Sigmoid colon (tissue), 7 donors: Measurements from ENCODE around the gene GIGYF2. TPM values are rescaled to one million over a fixed set of nuclear protein-coding genes. Genes with fewer than 3 reads are reported as not detected.
A peak's percentile ranks its signal among the peaks of the same experiment; 100 is the strongest.

Source experiments
- DNase-seq: peaks from one replicate; pipeline ENCODE4 v3.0.0-alpha.2; 2019
- H3K27ac ChIP-seq, 4 donors: fragments of 200-600 bp; sonication (generic); one replicate each; pipeline ENCODE4 v1.5.1; 2016 to 2019; ENCODE audit warnings: mild to moderate bottlenecking in 1 of 4
- H3K27me3 ChIP-seq, 3 donors: fragments of 200-600 bp; sonication (generic); one replicate each; pipeline ENCODE4 v1.5.1; 2019; ENCODE audit warnings: mild to moderate bottlenecking in 1 of 3
- H3K36me3 ChIP-seq, 4 donors: fragments of 200-600 bp; sonication (generic); one replicate each; pipeline ENCODE4 v1.5.1; 2016 to 2019
- H3K4me1 ChIP-seq, 4 donors: fragments of 200-600 bp; sonication (generic); one replicate each; pipeline ENCODE4 v1.5.1; 2017 to 2019
- H3K4me3 ChIP-seq, 4 donors: fragments of 200-600 bp; sonication (generic); one replicate each; pipeline ENCODE4 v1.5.1; 2017 to 2019; ENCODE audit warnings: mild to moderate bottlenecking in 2 of 4, moderate library complexity in 1 of 4
- H3K9me3 ChIP-seq, 4 donors: fragments of 200-600 bp in 3 of 4; sonication (generic) in 3 of 4; one replicate each; pipeline versions ENCODE4 v1.5.1 to v1.6.1; 2013 to 2019
- EP300 ChIP-seq, 4 donors: sonication (generic); formaldehyde crosslinking; IDR thresholded peaks; one replicate each; pipeline ENCODE4 v1.6.1; 2017; ENCODE audit warnings: antibody characterized with exemption in 4 of 4
- POLR2A ChIP-seq, 2 donors: fragments of 450-650 bp; IDR thresholded peaks; one replicate each; pipeline ENCODE4 v1.6.1; 2016; ENCODE audit warnings: antibody characterized with exemption in 2 of 2, mild to moderate bottlenecking in 2 of 2, moderate library complexity in 2 of 2
- POLR2AphosphoS5 ChIP-seq, 4 donors: sonication (generic); formaldehyde crosslinking; IDR thresholded peaks; one replicate each; pipeline ENCODE4 v1.6.1; 2017; ENCODE audit warnings: antibody characterized with exemption in 4 of 4
- WGBS, 2 donors: extraction: QIAGEN DNeasy Blood & Tissue Kit; methylation state at CpG; one replicate each; pipeline ENCODE4 v1.1.7; 2013; 5-methylcytosine and 5-hydroxymethylcytosine counted together
- intact Hi-C: fragments of 100-400 bp; cut with DNase I; formaldehyde crosslinking; loops from one replicate; pipeline ENCODE4 v1.15.1; 2023
- polyA plus RNA-seq, 3 donors: library from polyadenylated mRNA; stranded (reverse); fragments of 200-250 nt; gene quantifications; one replicate each; pipeline ENCODE4 v1.2.3, GENCODE V29; 2013
- total RNA-seq, 4 donors: library from RNA; depleted of rRNA; stranded (reverse); fragments of >200 nt; gene quantifications; one replicate each; pipeline ENCODE4 v1.1.0, GENCODE V29; 2016
- TF ChIP-seq, protein P1 (sequence below), 4 experiments: fragments of 450-650 bp in 3 of 4; fragments of 200-600 bp in 1 of 4; IDR thresholded peaks; one replicate each; pipeline ENCODE4 v1.5.1; 2016 to 2019; ENCODE audit warnings: antibody characterized with exemption in 4 of 4, mild to moderate bottlenecking in 3 of 4, moderate library complexity in 2 of 4
- donor health status: healthy with polysubstance abuse.
- donor health status: Bipolar disorder and iron deficiency.
- donor health status: healthy.

Gene GIGYF2
- total and polyA plus RNA-seq, 7 donors = 10.2 to 90.0 (median 62.9) TPM

DNA sequence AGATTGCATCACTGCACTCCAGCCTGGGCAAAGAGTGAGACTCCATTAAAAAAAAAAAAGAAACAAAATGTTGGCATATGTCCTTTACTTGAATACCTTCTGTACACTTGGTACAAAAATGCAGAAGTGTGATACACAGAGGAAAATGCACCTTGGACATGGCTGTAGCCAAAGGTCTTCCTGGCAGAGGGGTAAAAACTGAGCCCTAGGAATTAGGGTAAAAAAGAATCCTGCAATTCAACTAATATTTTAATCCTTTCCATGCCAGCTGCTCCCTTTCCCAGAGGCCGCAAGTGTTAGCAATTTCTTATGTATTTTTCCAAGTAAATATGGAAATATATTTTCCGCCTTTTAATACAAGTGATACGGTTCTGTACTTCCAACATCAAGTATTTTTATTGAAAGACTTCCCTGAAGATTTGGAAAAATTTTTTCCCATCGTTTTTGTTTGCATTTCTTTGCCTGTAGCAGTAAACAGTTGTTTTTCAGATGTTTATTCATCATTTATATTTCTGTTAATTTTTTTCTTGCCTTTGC is 53.1 kb downstream of the GIGYF2 start:
- H3K36me3 ChIP-seq = peaks cover 5 to 70% (median 22%) of the 10 kb centered on the region in 4 donors
- 85 to 89% methylated on average over 4 of the region's 4 CpGs for WGBS, 2 donors
- H3K27me3 ChIP-seq = no peaks in the 10 kb centered on the region
- no peak for DNase-seq
- TF ChIP-seq EP300 (IDR thresholded peaks at IDR 0.05) = no peak
- TF ChIP-seq, protein P1, sequence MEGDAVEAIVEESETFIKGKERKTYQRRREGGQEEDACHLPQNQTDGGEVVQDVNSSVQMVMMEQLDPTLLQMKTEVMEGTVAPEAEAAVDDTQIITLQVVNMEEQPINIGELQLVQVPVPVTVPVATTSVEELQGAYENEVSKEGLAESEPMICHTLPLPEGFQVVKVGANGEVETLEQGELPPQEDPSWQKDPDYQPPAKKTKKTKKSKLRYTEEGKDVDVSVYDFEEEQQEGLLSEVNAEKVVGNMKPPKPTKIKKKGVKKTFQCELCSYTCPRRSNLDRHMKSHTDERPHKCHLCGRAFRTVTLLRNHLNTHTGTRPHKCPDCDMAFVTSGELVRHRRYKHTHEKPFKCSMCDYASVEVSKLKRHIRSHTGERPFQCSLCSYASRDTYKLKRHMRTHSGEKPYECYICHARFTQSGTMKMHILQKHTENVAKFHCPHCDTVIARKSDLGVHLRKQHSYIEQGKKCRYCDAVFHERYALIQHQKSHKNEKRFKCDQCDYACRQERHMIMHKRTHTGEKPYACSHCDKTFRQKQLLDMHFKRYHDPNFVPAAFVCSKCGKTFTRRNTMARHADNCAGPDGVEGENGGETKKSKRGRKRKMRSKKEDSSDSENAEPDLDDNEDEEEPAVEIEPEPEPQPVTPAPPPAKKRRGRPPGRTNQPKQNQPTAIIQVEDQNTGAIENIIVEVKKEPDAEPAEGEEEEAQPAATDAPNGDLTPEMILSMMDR (IDR thresholded peaks at IDR 0.05) = no peak
- no peak for TF ChIP-seq POLR2A (IDR thresholded peaks at IDR 0.05)
- no peak for TF ChIP-seq POLR2AphosphoS5 (IDR thresholded peaks at IDR 0.05)
- no peaks in the 10 kb centered on the region for H3K9me3 ChIP-seq
- H3K4me3 ChIP-seq = no peak overlapping the region
- H3K4me1 ChIP-seq = no peaks in the 10 kb centered on the region
- intact Hi-C loops = no loop called here
- no peak overlapping the region for H3K27ac ChIP-seq

DNA sequence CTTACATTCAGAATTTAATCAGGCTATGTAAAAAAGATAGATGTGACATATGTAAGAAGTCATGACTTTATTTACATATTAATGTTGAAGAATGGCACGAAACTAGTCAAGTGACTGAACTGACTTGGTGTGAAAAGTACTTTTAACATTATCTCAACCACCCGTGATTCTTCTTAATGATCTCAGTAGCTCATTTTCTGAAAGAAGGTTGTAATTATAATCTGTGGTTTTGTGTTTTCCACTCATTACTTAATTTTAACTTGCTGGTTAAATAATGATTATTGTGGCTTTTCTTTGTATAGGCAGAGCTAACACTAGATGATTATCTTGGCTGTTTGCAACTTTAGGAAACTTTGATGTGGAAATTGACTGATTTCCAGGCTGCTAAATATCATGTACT is 60.8 kb downstream of the GIGYF2 start:
- TF ChIP-seq POLR2AphosphoS5 (IDR thresholded peaks at IDR 0.05) (no peak), POLR2A (IDR thresholded peaks at IDR 0.05) (no peak), EP300 (IDR thresholded peaks at IDR 0.05) (no peak)
- TF ChIP-seq, protein P1 (IDR thresholded peaks at IDR 0.05) = no peak
- 72 to 82% methylated on average over 2 of the region's 2 CpGs for WGBS, 2 donors
- no peak overlapping the region for H3K4me3 ChIP-seq

DNA sequence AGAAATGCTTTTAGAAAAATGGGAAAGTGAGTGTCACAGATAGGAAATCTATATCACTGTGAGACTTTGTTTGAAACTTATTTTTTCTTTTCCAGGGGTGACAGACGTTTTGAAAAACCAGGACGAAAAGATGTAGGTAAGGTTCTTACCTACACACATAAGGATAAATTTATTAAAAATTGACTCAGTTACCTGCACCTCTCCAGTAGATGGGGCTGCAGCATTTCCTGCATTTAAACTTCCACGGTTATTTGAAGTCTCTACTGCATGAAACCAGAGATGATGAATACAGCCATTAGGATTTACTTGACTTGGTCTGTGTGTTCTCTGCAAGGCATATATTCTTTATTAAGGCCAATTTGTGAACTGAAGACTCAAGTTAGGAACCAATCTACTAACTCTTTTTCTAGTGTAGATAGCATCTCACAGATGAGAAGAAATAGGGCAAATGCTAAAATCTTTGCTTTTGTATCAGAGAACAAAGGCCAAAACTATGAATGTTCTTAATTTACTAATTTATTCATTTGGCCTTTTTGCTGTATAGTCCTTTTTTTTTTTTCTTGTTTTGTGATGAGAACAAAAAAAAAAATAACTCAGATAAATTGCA is 64.3 kb downstream of the GIGYF2 start:
- no peak overlapping the region for H3K27ac ChIP-seq
- TF ChIP-seq POLR2AphosphoS5 (IDR thresholded peaks at IDR 0.05) = no peak
- no peak for TF ChIP-seq EP300 (IDR thresholded peaks at IDR 0.05)
- no peak for TF ChIP-seq POLR2A (IDR thresholded peaks at IDR 0.05)
- TF ChIP-seq, protein P1 (IDR thresholded peaks at IDR 0.05) = peak in 2 of 4 experiments; percentile 17 to 25
- H3K4me1 ChIP-seq = no peaks in the 10 kb centered on the region
- intact Hi-C loops = no loop called here
- H3K9me3 ChIP-seq = no peaks in the 10 kb centered on the region
- no peak overlapping the region for H3K4me3 ChIP-seq
- 42 to 60% methylated on average over 3 of the region's 3 CpGs for WGBS, 2 donors
- peaks cover 13 to 81% (median 20%) of the 10 kb centered on the region in 4 donors for H3K36me3 ChIP-seq
- no peaks in the 10 kb centered on the region for H3K27me3 ChIP-seq
- no peak for DNase-seq

More for the DNA sequence above, 60.8 kb downstream of the GIGYF2 start:
- H3K27ac ChIP-seq = no peak overlapping the region
- intact Hi-C loops = no loop called here
- no peak for DNase-seq
- no peaks in the 10 kb centered on the region for H3K27me3 ChIP-seq
- H3K36me3 ChIP-seq = peaks cover 6 to 69% (median 17%) of the 10 kb centered on the region in 4 donors
- H3K4me1 ChIP-seq = no peaks in the 10 kb centered on the region
- H3K9me3 ChIP-seq = no peaks in the 10 kb centered on the region

DNA sequence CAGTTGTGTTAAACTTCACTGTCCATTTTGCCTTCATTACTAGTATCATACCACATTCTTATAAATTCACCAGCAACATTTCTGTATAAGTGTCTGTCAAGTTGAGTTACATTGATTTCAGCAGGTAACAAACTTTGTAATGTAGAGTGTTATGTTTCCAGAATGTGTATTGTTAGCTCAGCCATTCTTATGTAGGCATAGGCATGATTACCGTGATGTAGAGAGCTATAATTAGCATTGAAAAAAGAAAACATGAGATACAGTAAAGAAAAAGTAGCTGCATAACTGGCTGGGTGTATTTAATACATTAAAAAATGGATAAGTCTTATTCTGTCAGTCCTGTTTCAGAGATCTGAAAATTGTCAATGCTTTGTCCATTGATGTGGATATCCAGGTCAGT is 70.7 kb downstream of the GIGYF2 start:
- intact Hi-C loops = no loop called here
- Histone ChIP-seq H3K27ac (no peak overlapping the region), H3K4me1 (no peaks in the 10 kb centered on the region)

More for the DNA sequence above, 70.7 kb downstream of the GIGYF2 start:
- Histone ChIP-seq H3K9me3 (no peaks in the 10 kb centered on the region), H3K27me3 (no peaks in the 10 kb centered on the region), H3K4me3 (no peak overlapping the region), H3K36me3 (peaks cover 5 to 79% (median 12%) of the 10 kb centered on the region in 4 donors)
- TF ChIP-seq POLR2A (IDR thresholded peaks at IDR 0.05) = no peak
- TF ChIP-seq POLR2AphosphoS5 (IDR thresholded peaks at IDR 0.05) = no peak
- TF ChIP-seq, protein P1 (IDR thresholded peaks at IDR 0.05) = no peak
- no peak for TF ChIP-seq EP300 (IDR thresholded peaks at IDR 0.05)
- 92% methylated on average over 1 of the region's 1 CpG for WGBS, 2 donors
- no peak for DNase-seq
